Neural cell (in vitro differentiated cells): ENCODE data around the gene CCDC28A.

Source experiments
- CTCF ChIP-seq: fragments of 450-650 bp; IDR thresholded peaks from 2 replicates; pipeline ENCODE4 v1.5.1; 2014; ENCODE audit warnings: antibody characterized with exemption, mild to moderate bottlenecking, moderate library complexity; ENCODE audit not compliant: poor library complexity, severe bottlenecking
- EP300 ChIP-seq: fragments of 450-650 bp; conservative IDR thresholded peaks from 2 replicates; pipeline ENCODE4 v1.6.1; 2014; ENCODE audit warnings: antibody characterized with exemption, mild to moderate bottlenecking, moderate library complexity; ENCODE audit not compliant: poor library complexity, severe bottlenecking
- EZH2 ChIP-seq: fragments of 200-600, 300-800 bp; shearing (Covaris generic), sonication (generic); IDR thresholded peaks from 2 replicates; pipeline ENCODE4 v1.6.1; 2014; ENCODE audit warnings: antibody characterized with exemption, low read length, borderline replicate concordance, mild to moderate bottlenecking; ENCODE audit not compliant: insufficient read depth, poor library complexity, severe bottlenecking
- MXI1 ChIP-seq: fragments of 450-650 bp; conservative IDR thresholded peaks from 2 replicates; pipeline ENCODE4 v1.6.1; 2014; ENCODE audit warnings: antibody characterized with exemption, mild to moderate bottlenecking; ENCODE audit not compliant: poor library complexity, severe bottlenecking
- POLR2AphosphoS5 ChIP-seq: IDR thresholded peaks from 2 replicates; pipeline ENCODE4 v1.6.1; 2012
- RAD21 ChIP-seq: fragments of 450-650 bp; conservative IDR thresholded peaks from 2 replicates; pipeline ENCODE4 v1.6.1; 2014; ENCODE audit warnings: antibody characterized with exemption, mild to moderate bottlenecking, moderate library complexity
- REST ChIP-seq: IDR thresholded peaks from 2 replicates; pipeline ENCODE4 v1.6.1; 2012; ENCODE audit warnings: borderline replicate concordance
- SMC3 ChIP-seq: fragments of 450-650 bp; conservative IDR thresholded peaks from 2 replicates; pipeline ENCODE4 v1.6.1; 2014; ENCODE audit warnings: antibody characterized with exemption, mild to moderate bottlenecking, moderate library complexity; ENCODE audit not compliant: poor library complexity
- TAF1 ChIP-seq: IDR thresholded peaks from 2 replicates; pipeline ENCODE4 v1.6.1; 2012; ENCODE audit warnings: low read depth

- no peak for TF ChIP-seq CTCF
- TF ChIP-seq EP300, result no peak
- TF ChIP-seq EZH2, result no peak
- no peak for TF ChIP-seq RAD21
- no peak for TF ChIP-seq TAF1
- no peak for TF ChIP-seq SMC3
- TF ChIP-seq REST, result no peak
- TF ChIP-seq POLR2AphosphoS5, result no peak
- TF ChIP-seq MXI1, result no peak
These were observed 11.5 kb downstream of the CCDC28A start for GRCh38 chr6:138785079-138785478.
